ENCODE measurements around the gene ARMH3. TPM values are rescaled to one million over a fixed set of nuclear protein-coding genes. Genes with fewer than 3 reads are reported as not detected.

The ARMH3 gene
- total RNA-seq, 1 donor from 2014 or later, result 48.1 TPM

DNA sequence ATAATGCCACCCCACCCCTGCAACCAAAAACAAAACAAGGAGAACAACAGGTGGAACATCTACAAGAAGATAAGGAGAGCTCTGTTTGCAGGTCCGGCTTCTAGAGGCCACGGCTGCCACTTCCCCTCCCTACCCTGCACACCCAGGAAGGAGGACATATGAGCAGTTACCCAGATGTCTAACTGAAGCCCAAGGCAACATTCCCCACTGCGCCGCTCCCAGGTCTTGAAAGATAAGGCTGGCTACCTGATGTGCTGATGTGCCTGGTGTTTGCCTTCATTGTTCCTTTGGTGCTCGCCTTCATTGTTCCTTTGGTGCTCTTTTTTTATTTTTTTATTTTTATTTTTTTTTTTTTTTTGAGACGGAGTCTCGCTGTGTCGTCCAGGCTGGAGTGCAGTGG, 30.2 kb upstream of the ARMH3 start:
- no peaks in the 10 kb centered on the region for H3K27me3 Mint-ChIP-seq (ENCODE audit: unreplicated experiment)
- H3K4me1 Mint-ChIP-seq (ENCODE audit: low read depth, unreplicated experiment), result peaks cover 4% of the 10 kb centered on the region
- no peak for DNase-seq
- H3K36me3 Mint-ChIP-seq (ENCODE audit: unreplicated experiment), result peaks cover 3% of the 10 kb centered on the region
- no peak overlapping the region for H3K4me3 Mint-ChIP-seq (ENCODE audit: unreplicated experiment)
- H3K9me3 Mint-ChIP-seq (ENCODE audit: unreplicated experiment), result peaks cover 2% of the 10 kb centered on the region
- no peak overlapping the region for H3K27ac Mint-ChIP-seq (ENCODE audit: unreplicated experiment)
- TF ChIP-seq, protein P1, sequence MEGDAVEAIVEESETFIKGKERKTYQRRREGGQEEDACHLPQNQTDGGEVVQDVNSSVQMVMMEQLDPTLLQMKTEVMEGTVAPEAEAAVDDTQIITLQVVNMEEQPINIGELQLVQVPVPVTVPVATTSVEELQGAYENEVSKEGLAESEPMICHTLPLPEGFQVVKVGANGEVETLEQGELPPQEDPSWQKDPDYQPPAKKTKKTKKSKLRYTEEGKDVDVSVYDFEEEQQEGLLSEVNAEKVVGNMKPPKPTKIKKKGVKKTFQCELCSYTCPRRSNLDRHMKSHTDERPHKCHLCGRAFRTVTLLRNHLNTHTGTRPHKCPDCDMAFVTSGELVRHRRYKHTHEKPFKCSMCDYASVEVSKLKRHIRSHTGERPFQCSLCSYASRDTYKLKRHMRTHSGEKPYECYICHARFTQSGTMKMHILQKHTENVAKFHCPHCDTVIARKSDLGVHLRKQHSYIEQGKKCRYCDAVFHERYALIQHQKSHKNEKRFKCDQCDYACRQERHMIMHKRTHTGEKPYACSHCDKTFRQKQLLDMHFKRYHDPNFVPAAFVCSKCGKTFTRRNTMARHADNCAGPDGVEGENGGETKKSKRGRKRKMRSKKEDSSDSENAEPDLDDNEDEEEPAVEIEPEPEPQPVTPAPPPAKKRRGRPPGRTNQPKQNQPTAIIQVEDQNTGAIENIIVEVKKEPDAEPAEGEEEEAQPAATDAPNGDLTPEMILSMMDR (IDR thresholded peaks at IDR 0.05; ENCODE audit: partially characterized antibody, unreplicated experiment), result no peak

DNA sequence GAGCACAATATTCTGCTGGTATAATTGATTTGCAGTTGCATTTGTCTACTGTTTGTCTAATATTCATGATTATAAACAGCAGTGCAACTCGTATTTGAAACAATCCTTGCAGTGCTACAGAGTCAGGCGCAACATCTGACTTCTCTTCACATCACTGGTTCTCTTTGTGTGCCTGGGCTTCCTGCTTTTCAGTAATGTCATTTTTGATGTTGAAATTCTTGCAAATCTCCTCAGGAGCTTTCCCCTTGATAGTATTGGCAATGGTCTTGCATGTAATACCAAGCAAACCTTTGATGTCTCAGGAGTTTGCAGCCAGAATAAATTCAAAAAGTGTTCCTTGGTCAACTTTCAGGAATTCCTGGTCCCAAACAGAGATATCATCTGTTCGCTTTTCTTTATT, 29.4 kb upstream of the ARMH3 start:
- Mint-ChIP-seq H3K9me3 (ENCODE audit: unreplicated experiment) (peaks cover 2% of the 10 kb centered on the region), H3K27ac (ENCODE audit: unreplicated experiment) (no peak overlapping the region), H3K27me3 (ENCODE audit: unreplicated experiment) (no peaks in the 10 kb centered on the region), H3K36me3 (ENCODE audit: unreplicated experiment) (peaks cover 3% of the 10 kb centered on the region), H3K4me1 (ENCODE audit: low read depth, unreplicated experiment) (peaks cover 4% of the 10 kb centered on the region), H3K4me3 (ENCODE audit: unreplicated experiment) (no peak overlapping the region)
- TF ChIP-seq, protein P1 (IDR thresholded peaks at IDR 0.05; ENCODE audit: partially characterized antibody, unreplicated experiment), result no peak
- no peak for DNase-seq

DNA sequence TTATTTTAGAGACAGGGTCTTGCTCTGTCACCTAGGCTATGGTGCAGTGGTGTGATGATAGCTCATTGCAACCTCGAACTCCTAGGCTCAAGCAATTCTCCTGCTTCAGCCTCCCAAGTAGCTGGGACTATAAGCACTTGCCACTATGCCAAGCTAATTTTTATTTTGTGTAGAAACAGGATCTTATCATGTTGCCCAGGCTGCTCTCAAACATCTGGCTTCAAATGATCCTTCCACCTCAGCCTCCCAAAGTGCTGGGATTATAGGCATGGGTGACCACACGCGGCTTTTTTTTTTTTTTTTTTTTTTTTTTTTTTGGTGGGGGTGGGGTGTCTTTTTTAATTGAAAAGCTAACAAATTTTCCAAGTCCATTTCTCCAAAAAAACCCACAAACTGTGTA, 27.6 kb upstream of the ARMH3 start:
- no peak overlapping the region for H3K27ac Mint-ChIP-seq (ENCODE audit: unreplicated experiment)
- no peak for DNase-seq
- no peaks in the 10 kb centered on the region for H3K36me3 Mint-ChIP-seq (ENCODE audit: unreplicated experiment)
- TF ChIP-seq, protein P1 (IDR thresholded peaks at IDR 0.05; ENCODE audit: partially characterized antibody, unreplicated experiment), result no peak
- no peaks in the 10 kb centered on the region for H3K9me3 Mint-ChIP-seq (ENCODE audit: unreplicated experiment)
- H3K4me1 Mint-ChIP-seq (ENCODE audit: low read depth, unreplicated experiment), result peaks cover 2% of the 10 kb centered on the region
- no peaks in the 10 kb centered on the region for H3K27me3 Mint-ChIP-seq (ENCODE audit: unreplicated experiment)
- no peak overlapping the region for H3K4me3 Mint-ChIP-seq (ENCODE audit: unreplicated experiment)

DNA sequence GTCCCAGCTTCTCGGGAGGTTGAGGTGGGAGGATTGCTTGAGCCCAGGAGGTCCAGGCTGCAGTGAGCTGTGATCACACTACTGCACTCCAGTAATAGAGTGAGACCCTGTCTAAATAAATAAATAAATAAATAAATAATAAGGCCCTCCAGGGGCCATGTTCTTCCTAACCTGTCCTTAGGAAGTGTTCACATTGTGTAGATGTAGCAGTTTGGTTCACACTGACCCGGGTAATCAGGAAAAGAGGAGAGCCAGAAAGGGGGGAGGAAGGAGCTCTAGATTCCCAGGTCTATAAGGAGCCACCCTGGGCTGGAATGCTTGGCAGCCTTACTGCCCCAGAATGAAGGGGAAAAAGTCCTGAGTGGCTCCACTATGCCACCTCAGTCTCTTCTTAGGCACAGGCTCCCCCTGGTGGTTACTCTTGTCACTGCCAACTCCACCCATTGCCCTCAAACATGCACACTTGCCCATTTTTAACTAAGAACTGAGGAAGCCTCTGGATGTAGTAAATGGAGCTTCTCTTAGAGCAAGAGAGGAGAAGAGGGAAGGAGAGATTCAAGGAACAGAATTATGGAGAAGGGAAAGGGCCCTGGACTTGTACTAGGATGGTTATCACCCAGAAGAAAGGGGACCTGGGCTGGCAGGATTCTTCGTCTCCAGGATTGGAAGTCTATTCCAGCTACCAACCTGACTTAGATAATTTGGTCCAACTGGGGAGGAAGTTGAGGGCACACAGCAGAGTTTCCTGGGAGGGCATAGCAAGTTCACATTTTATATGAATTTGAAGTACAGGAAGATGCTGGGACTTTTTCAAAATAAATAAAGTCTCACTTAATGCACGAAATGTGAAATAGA, 16.9 kb upstream of the ARMH3 start:
- H3K27me3 Mint-ChIP-seq (ENCODE audit: unreplicated experiment), result peaks cover 9% of the 10 kb centered on the region
- TF ChIP-seq, protein P1 (IDR thresholded peaks at IDR 0.05; ENCODE audit: partially characterized antibody, unreplicated experiment), result peak; percentile 93
- H3K36me3 Mint-ChIP-seq (ENCODE audit: unreplicated experiment), result no peaks in the 10 kb centered on the region
- H3K4me3 Mint-ChIP-seq (ENCODE audit: unreplicated experiment), result no peak overlapping the region
- H3K27ac Mint-ChIP-seq (ENCODE audit: unreplicated experiment), result no peak overlapping the region
- H3K9me3 Mint-ChIP-seq (ENCODE audit: unreplicated experiment), result peaks cover 5% of the 10 kb centered on the region
- peaks cover 5% of the 10 kb centered on the region for H3K4me1 Mint-ChIP-seq (ENCODE audit: low read depth, unreplicated experiment)
- DNase-seq, result peak; percentile 87

DNA sequence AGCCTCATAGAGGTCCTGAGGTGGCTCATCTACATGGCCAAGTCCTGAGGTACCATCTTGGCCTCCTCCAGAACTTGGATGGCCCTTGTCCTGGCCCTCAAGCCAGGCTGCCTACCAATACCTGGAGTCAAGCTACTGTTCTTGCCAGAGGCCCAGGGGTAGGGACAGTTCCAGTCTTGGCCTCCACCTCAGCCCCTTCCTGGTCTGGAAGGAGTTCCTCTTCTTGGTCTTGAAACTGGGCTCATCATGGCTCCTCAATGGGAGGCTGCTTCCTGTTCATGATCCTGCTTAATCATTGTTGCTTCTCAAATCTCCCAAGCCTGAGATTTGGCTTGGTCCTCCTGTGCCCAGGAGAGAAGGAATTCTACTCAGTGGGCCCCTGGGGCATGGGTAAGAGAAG, 13.1 kb upstream of the ARMH3 start:
- peaks cover 12% of the 10 kb centered on the region for H3K4me1 Mint-ChIP-seq (ENCODE audit: low read depth, unreplicated experiment)
- no peak overlapping the region for H3K27ac Mint-ChIP-seq (ENCODE audit: unreplicated experiment)
- peaks cover 6% of the 10 kb centered on the region for H3K9me3 Mint-ChIP-seq (ENCODE audit: unreplicated experiment)
- TF ChIP-seq, protein P1 (IDR thresholded peaks at IDR 0.05; ENCODE audit: partially characterized antibody, unreplicated experiment), result no peak
- H3K27me3 Mint-ChIP-seq (ENCODE audit: unreplicated experiment), result peaks cover 6% of the 10 kb centered on the region
- H3K36me3 Mint-ChIP-seq (ENCODE audit: unreplicated experiment), result no peaks in the 10 kb centered on the region
- DNase-seq, result no peak
- no peak overlapping the region for H3K4me3 Mint-ChIP-seq (ENCODE audit: unreplicated experiment)
